ENCODE results near the gene RNF224. TPM values are rescaled to one million over a fixed set of nuclear protein-coding genes. Genes with fewer than 3 reads are reported as not detected.

The RNF224 gene
- total and polyA plus RNA-seq, 2 of the 13 experiments (the other 11 are each of a cell fraction or from before 2014, with no cell fraction given): 0.09 TPM; not detected in 1

DNA sequence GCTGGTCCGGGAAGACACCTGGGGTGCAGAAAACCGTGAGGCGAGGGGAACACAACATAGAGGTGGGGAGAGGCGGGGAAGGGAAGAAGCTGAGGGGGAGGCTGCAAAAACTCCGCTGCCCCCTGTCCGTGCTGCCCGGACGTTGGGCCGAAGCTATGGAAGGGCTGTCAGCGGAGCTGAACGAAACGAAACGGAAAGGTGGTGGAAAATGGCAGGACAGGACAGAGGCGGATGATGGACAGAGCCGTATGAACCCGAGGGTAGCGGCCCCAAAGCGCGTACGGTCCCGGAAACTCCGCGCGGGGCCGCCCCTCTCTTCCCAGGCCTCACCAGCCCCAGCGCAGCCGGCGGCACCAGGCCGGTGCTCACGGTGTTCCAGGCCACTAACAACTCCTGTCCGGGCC lies 39.2 kb upstream of the RNF224 start (continued):
- TF ChIP-seq MAZ (IDR thresholded peaks at IDR 0.05; ENCODE audit: borderline replicate concordance, low read depth, low read length) (no peak), MAZ (CRISPR knock-in tag; IDR thresholded peaks at IDR 0.05; ENCODE audit: low read depth) (no peak), ZNF468 (CRISPR knock-in tag; IDR thresholded peaks at IDR 0.05) (0 out of 2 replicates have a peak, but pooled peaks have one; percentile 39), MTA3 (CRISPR knock-in tag; IDR thresholded peaks at IDR 0.05) (no peak), HNRNPL (IDR thresholded peaks at IDR 0.05; ENCODE audit: low read depth, low read length) (no peak)
- TF ChIP-seq, protein P1, sequence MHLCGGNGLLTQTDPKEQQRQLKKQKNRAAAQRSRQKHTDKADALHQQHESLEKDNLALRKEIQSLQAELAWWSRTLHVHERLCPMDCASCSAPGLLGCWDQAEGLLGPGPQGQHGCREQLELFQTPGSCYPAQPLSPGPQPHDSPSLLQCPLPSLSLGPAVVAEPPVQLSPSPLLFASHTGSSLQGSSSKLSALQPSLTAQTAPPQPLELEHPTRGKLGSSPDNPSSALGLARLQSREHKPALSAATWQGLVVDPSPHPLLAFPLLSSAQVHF (CRISPR knock-in tag; IDR thresholded peaks at IDR 0.05): peak; percentile 37; the same call in 1 of the 2 replicates

GRCh38 chr9:137188490-137189296 lies 38.6 kb upstream of the RNF224 start, which contains the start of the genes ANAPC2 and SSNA1:
Gene ANAPC2, minus strand, starts transcription at chr9:137188560. Its CDS starts 28 bp downstream, at chr9:137188532.
Gene SSNA1, plus strand, starts transcription at chr9:137188676. Its CDS starts 51 bp downstream, at chr9:137188727.
- BruUV-seq (replicated peaks): TSS peak; percentile 85
- peaks cover 26% of the 10 kb centered on the region for H3K79me2 ChIP-seq (ENCODE audit: insufficient read depth, low read length)
- H3K27me3 ChIP-seq (ENCODE audit: control insufficient read depth in 1 of 2, insufficient read depth in 2 of 2, low read length in 2 of 2): no peaks in the 10 kb centered on the region
- H3K27ac ChIP-seq (ENCODE audit: extremely low read length, insufficient read depth, low read length): peak within 1 kb of the TSS; percentile 81
- peak within 1 kb of the TSS; percentile 94 for H3K4me2 ChIP-seq (ENCODE audit: low read depth, low read length)
- no peaks in the 10 kb centered on the region for H4K20me1 ChIP-seq (ENCODE audit: insufficient read depth, low read length)
- peaks cover 17 to 28% of the 10 kb centered on the region in 2 experiments; a peak in 3 of 5 replicates for H3K36me3 ChIP-seq (replicated peaks in 1 of 2; ENCODE audit: control insufficient read depth in 1 of 2, insufficient read depth in 2 of 2, low read length in 2 of 2)
- no peak within 1 kb of the TSS for H2AFZ ChIP-seq (ENCODE audit: low read length)
- ChIA-PET POLR2A (interaction anchor here (0.8 to 3.8 kb wide), 28 partner anchors 10 to 133 kb away, joined by 3 to 52 read pairs (median 7); partner anchors contain the start of genes MAN1B1, NDOR1, NELFB and RNF208), CTCF (ENCODE audit: low intra/inter-chr PET ratio, low total read pairs) (interaction anchor here (0.8 to 2.6 kb wide), 4 partner anchors 11 to 74 kb away, joined by 3 to 19 read pairs (median 10); partner anchors contain the start of gene RNF224)
- in situ Hi-C loops (cut with HindIII; ENCODE audit: extremely low pct_ligation_motif_present, low pct_unique_long_range_greater_than_20kb) (loop anchor here (5.0 kb wide), 1 partner anchor 39 kb away; the partner anchor contains the start of genes CYSRT1 and RNF224), intact Hi-C loops (cut with micrococcal nuclease; ENCODE audit: unreplicated experiment) (loop anchor here (1.0 to 2.0 kb wide), 3 partner anchors 16 to 38 kb away; partner anchors contain the start of genes NDOR1, RNF224 and TMEM203)
- DNase-seq (ENCODE audit: low spot score) (peak; percentile 85), FAIRE-seq (peak; percentile 30), ATAC-seq (peak; percentile 84)
- H3K9me3 ChIP-seq (ENCODE audit: low read length): no peaks in the 10 kb centered on the region
- peak within 1 kb of the TSS; percentile 87 for H3K9ac ChIP-seq (ENCODE audit: insufficient read depth, low read depth, low read length)
- peaks cover 28% of the 10 kb centered on the region for H3K4me1 ChIP-seq (ENCODE audit: insufficient read depth, low read length)
- peak within 1 kb of the TSS; percentile 84 to 99 (median 97) for H3K4me3 ChIP-seq (replicated peaks in 1 of 3; ENCODE audit: insufficient read depth in 1 of 3, low read depth in 2 of 3, low read length in 3 of 3)
- 2% methylated on average over 25 of the region's 98 CpGs for WGBS (ENCODE audit: low lambda C conversion rate)
- TF ChIP-seq ZNF296 (CRISPR knock-in tag; conservative IDR thresholded peaks at IDR 0.05) (no peak), ZFAT (CRISPR knock-in tag; conservative IDR thresholded peaks at IDR 0.05) (no peak), KMT2B (CRISPR knock-in tag; IDR thresholded peaks at IDR 0.05) (peak; percentile 94), RFXANK (CRISPR knock-in tag; IDR thresholded peaks at IDR 0.05) (no peak), THYN1 (CRISPR knock-in tag; IDR thresholded peaks at IDR 0.05; ENCODE audit: borderline replicate concordance, low read depth) (no peak), MZF1 (CRISPR knock-in tag; IDR thresholded peaks at IDR 0.05; ENCODE audit: borderline replicate concordance) (no peak), ZSCAN9 (CRISPR knock-in tag; IDR thresholded peaks at IDR 0.05; ENCODE audit: borderline replicate concordance) (0 out of 2 replicates have a peak, but pooled peaks have one; percentile 58), CHD4 (IDR thresholded peaks at IDR 0.05; ENCODE audit: borderline replicate concordance, low read length) (no peak), HNRNPH1 (optimal IDR thresholded peaks at IDR 0.05; ENCODE audit: low read depth, low read length) (no peak)
- TF ChIP-seq, protein P2, sequence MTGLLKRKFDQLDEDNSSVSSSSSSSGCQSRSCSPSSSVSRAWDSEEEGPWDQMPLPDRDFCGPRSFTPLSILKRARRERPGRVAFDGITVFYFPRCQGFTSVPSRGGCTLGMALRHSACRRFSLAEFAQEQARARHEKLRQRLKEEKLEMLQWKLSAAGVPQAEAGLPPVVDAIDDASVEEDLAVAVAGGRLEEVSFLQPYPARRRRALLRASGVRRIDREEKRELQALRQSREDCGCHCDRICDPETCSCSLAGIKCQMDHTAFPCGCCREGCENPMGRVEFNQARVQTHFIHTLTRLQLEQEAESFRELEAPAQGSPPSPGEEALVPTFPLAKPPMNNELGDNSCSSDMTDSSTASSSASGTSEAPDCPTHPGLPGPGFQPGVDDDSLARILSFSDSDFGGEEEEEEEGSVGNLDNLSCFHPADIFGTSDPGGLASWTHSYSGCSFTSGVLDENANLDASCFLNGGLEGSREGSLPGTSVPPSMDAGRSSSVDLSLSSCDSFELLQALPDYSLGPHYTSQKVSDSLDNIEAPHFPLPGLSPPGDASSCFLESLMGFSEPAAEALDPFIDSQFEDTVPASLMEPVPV (CRISPR knock-in tag; IDR thresholded peaks at IDR 0.05): peak; percentile 76; the same call in 1 of the 2 replicates
